Esophagus muscularis mucosa (tissue), 3 donors: ENCODE measurements around the gene PDCD6IP.

ENCODE experiments used
- CTCF ChIP-seq, 3 experiments: fragments of 200-600 bp in 2 of 3; fragments of 450-650 bp in 1 of 3; sonication (generic) in 2 of 3; IDR thresholded peaks; one replicate each; pipeline ENCODE4 v1.5.1; 2017 to 2019; ENCODE audit warnings: antibody characterized with exemption in 3 of 3, mild to moderate bottlenecking in 2 of 3, moderate library complexity in 1 of 3
- POLR2A ChIP-seq: fragments of 450-650 bp; IDR thresholded peaks from one replicate; pipeline ENCODE4 v1.6.1; 2017; ENCODE audit warnings: antibody characterized with exemption, moderate library complexity, mild to moderate bottlenecking, low read depth

- TF ChIP-seq CTCF (IDR thresholded peaks at IDR 0.05) = no peak
- TF ChIP-seq POLR2A = no peak
Measured at GRCh38 chr3:33892655-33893054, 94.2 kb downstream of the PDCD6IP start.
